K562 (cell line): ENCODE measurements around the gene CEBPE. TPM values are rescaled to one million over a fixed set of nuclear protein-coding genes. Genes with fewer than 3 reads are reported as not detected.

Experiments used
- KDM5B ChIP-seq: fragments of 200-600 bp; sonication (generic); IDR thresholded peaks from 2 replicates; pipeline ENCODE4 v1.6.1; 2012; ENCODE audit warnings: low read depth, mild to moderate bottlenecking, moderate library complexity, low read length, control low read depth, inconsistent platforms; ENCODE audit not compliant: insufficient replicate concordance
- MAFF ChIP-seq: IDR thresholded peaks from 2 replicates; pipeline ENCODE4 v1.6.1; 2012; ENCODE audit warnings: low read length, improper control_type of control experiment
- NCOA1 ChIP-seq: fragments of 450-650 bp; IDR thresholded peaks from 2 replicates; pipeline ENCODE4 v1.6.1; 2016; ENCODE audit warnings: low read depth
- NUFIP1 ChIP-seq: fragments of 450-650 bp; IDR thresholded peaks from 2 replicates; pipeline ENCODE4 v1.6.1; 2018; ENCODE audit not compliant: partially characterized antibody
- SIX5 ChIP-seq, 2 experiments: IDR thresholded peaks; 2 replicates each; pipeline ENCODE4 v1.6.1; 2011; ENCODE audit warnings: low read length in 2 of 2, borderline replicate concordance in 1 of 2, low read depth in 1 of 2, mild to moderate bottlenecking in 1 of 2, moderate library complexity in 1 of 2; ENCODE audit not compliant: insufficient read depth in 1 of 2
- SMARCA4 ChIP-seq: fragments of 450-650 bp; IDR thresholded peaks from 2 replicates; pipeline ENCODE4 v1.6.1; 2016
- TAL1 ChIP-seq: fragments of 450-650 bp; IDR thresholded peaks from 2 replicates; pipeline ENCODE4 v1.6.1; 2016; ENCODE audit warnings: mild to moderate bottlenecking
- TCF3 ChIP-seq: sonication (generic); formaldehyde crosslinking; IDR thresholded peaks from 2 replicates; pipeline ENCODE4 v1.4.0; 2020; ENCODE audit warnings: mild to moderate bottlenecking, missing genetic modification reagents
- ZNF586 ChIP-seq: fragments of 450-650 bp; formaldehyde crosslinking; conservative IDR thresholded peaks from 2 replicates; pipeline ENCODE4 v1.4.0; 2020; ENCODE audit warnings: mild to moderate bottlenecking, moderate library complexity
- ZNF644 ChIP-seq: fragments of 200-800 bp; sonication (Bioruptor generic); IDR thresholded peaks from 2 replicates; pipeline ENCODE4 v1.6.1; 2016; ENCODE audit warnings: low read depth, missing genetic modification characterization, missing compliant biosample characterization
- ZNF668 ChIP-seq: fragments of 250-450 bp; sonication (Bioruptor Pico); IDR thresholded peaks from 2 replicates; pipeline ENCODE4 v1.8.0; 2022; ENCODE audit warnings: mild to moderate bottlenecking, inconsistent platforms
- polyA plus RNA-seq, 8 experiments: library from polyadenylated mRNA; depleted of rRNA in 4 of 8; stranded (reverse) in 5 of 8; unstranded in 3 of 8; fragments of >200 nt; fragmentation: Nextera tagmentation in 2 of 8; fragmentation: Illumina TruSeq in 1 of 8; extraction: Ambion mirVana in 2 of 8; extraction: Trizol in 1 of 8; gene quantifications; 2 replicates each; pipeline versions ENCODE4 v1.2.1 to v1.2.3, GENCODE V29; 2011 to 2014; ENCODE audit warnings: inconsistent platforms in 1 of 8, missing spikeins in 1 of 8
- total RNA-seq, 7 experiments: library from RNA; depleted of rRNA in 6 of 7; stranded (reverse); fragments of >200 nt in 6 of 7; fragmentation: Illumina TruSeq in 2 of 7; extraction: Trizol in 2 of 7; gene quantifications; 2 replicates each; pipeline versions ENCODE4 v1.2.1 to v1.2.3, GENCODE V29; 2011 to 2021; ENCODE audit warnings: low replicate concordance in 1 of 7
- TF ChIP-seq, protein P1 (sequence below): sonication (generic); formaldehyde crosslinking; IDR thresholded peaks from 2 replicates; pipeline ENCODE4 v1.8.0; 2023; ENCODE audit warnings: mild to moderate bottlenecking, missing genetic modification reagents
- TF ChIP-seq, protein P2 (sequence below): fragments of 450-650 bp; formaldehyde crosslinking; IDR thresholded peaks from 2 replicates; pipeline ENCODE4 v1.4.0; 2020; ENCODE audit warnings: mild to moderate bottlenecking
- TF ChIP-seq, protein P3 (sequence below): sonication (generic); formaldehyde crosslinking; IDR thresholded peaks from 2 replicates; pipeline ENCODE4 v1.8.1; 2023; ENCODE audit warnings: mild to moderate bottlenecking, missing genetic modification reagents
- TF ChIP-seq, protein P4 (sequence below): sonication (generic); formaldehyde crosslinking; IDR thresholded peaks from 2 replicates; pipeline ENCODE4 v1.8.1; 2023; ENCODE audit warnings: mild to moderate bottlenecking, missing genetic modification reagents
- TF ChIP-seq, protein P5 (sequence below): fragments of 450-650 bp; IDR thresholded peaks from 2 replicates; pipeline ENCODE4 v1.6.1; 2016; ENCODE audit warnings: borderline replicate concordance

CEBPE gene
- total and polyA plus RNA-seq, 9 of the 15 experiments (the other 6 are each of a cell fraction or from before 2014, with no cell fraction given) = 0.09 to 0.15 (median 0.13) TPM; not detected in 6

DNA sequence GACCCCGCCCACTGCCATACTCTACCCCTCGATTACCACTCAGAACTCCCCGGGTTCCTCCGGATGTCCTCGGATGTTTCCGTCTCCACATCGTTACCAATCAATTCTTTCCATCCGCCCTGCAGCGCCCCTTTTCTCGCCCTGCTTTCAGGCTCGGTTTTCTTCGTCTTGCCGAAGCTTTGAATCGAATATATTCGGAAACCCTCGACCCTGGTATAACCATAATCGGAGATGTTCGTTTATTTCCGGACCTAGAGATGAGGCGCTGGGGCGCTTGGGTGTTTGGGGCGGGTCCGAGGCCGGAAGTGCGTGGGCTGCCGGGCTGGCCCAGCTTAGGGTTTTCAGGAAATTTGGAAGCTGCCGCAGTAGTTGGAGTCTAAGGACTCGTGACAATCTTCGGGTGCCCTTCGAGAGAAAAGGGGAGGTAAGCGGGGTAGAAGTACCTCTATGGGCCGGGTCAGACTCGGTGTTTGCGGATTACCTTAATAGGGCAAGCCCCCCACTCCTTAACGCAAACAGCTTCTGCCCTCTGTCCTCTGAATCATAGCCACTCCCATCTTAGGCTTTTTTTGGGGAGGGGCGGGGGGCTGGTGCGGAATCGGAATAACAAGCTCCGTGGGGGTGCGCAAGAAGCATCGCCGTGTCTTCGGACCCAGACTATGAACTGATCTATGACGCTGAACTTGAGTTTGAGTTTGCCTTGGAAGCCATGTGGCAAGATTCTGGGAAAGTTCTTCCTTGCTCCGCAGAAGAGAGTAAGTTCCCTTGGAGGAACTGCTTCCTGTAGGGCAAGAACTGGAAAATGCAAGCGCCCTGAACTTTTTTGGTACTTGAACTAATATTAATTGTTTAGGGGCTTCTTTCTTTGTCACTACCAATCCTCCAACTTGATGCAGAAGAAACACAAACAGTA lies 23.6 kb downstream of the CEBPE start, which contains the start of gene C14orf119 (continued):
- TF ChIP-seq, protein P1, sequence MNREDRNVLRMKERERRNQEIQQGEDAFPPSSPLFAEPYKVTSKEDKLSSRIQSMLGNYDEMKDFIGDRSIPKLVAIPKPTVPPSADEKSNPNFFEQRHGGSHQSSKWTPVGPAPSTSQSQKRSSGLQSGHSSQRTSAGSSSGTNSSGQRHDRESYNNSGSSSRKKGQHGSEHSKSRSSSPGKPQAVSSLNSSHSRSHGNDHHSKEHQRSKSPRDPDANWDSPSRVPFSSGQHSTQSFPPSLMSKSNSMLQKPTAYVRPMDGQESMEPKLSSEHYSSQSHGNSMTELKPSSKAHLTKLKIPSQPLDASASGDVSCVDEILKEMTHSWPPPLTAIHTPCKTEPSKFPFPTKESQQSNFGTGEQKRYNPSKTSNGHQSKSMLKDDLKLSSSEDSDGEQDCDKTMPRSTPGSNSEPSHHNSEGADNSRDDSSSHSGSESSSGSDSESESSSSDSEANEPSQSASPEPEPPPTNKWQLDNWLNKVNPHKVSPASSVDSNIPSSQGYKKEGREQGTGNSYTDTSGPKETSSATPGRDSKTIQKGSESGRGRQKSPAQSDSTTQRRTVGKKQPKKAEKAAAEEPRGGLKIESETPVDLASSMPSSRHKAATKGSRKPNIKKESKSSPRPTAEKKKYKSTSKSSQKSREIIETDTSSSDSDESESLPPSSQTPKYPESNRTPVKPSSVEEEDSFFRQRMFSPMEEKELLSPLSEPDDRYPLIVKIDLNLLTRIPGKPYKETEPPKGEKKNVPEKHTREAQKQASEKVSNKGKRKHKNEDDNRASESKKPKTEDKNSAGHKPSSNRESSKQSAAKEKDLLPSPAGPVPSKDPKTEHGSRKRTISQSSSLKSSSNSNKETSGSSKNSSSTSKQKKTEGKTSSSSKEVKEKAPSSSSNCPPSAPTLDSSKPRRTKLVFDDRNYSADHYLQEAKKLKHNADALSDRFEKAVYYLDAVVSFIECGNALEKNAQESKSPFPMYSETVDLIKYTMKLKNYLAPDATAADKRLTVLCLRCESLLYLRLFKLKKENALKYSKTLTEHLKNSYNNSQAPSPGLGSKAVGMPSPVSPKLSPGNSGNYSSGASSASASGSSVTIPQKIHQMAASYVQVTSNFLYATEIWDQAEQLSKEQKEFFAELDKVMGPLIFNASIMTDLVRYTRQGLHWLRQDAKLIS (CRISPR knock-in tag) = no peak
- TF ChIP-seq, protein P2, sequence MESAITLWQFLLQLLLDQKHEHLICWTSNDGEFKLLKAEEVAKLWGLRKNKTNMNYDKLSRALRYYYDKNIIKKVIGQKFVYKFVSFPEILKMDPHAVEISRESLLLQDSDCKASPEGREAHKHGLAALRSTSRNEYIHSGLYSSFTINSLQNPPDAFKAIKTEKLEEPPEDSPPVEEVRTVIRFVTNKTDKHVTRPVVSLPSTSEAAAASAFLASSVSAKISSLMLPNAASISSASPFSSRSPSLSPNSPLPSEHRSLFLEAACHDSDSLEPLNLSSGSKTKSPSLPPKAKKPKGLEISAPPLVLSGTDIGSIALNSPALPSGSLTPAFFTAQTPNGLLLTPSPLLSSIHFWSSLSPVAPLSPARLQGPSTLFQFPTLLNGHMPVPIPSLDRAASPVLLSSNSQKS (CRISPR knock-in tag) = no peak
- TF ChIP-seq MAFF (no peak), TAL1 (no peak), ZNF644 (tag) (no peak), ZNF668 (CRISPR knock-in tag) (no peak), ZNF586 (CRISPR knock-in tag) (no peak), TCF3 (CRISPR knock-in tag) (peak; percentile 19; the same call in 1 of the 2 replicates), SMARCA4 (peak; percentile 57), NUFIP1 (no peak), SIX5 (IDR thresholded peaks at IDR 0.05; ENCODE audit: borderline replicate concordance in 1 of 2, insufficient read depth in 1 of 2, low read depth in 1 of 2, low read length in 2 of 2) (no peak), KDM5B (peak; percentile 64), NCOA1 (no peak; the same call in 1 of the 2 replicates)
- TF ChIP-seq, protein P3, sequence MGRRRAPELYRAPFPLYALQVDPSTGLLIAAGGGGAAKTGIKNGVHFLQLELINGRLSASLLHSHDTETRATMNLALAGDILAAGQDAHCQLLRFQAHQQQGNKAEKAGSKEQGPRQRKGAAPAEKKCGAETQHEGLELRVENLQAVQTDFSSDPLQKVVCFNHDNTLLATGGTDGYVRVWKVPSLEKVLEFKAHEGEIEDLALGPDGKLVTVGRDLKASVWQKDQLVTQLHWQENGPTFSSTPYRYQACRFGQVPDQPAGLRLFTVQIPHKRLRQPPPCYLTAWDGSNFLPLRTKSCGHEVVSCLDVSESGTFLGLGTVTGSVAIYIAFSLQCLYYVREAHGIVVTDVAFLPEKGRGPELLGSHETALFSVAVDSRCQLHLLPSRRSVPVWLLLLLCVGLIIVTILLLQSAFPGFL = no peak
- TF ChIP-seq, protein P4, sequence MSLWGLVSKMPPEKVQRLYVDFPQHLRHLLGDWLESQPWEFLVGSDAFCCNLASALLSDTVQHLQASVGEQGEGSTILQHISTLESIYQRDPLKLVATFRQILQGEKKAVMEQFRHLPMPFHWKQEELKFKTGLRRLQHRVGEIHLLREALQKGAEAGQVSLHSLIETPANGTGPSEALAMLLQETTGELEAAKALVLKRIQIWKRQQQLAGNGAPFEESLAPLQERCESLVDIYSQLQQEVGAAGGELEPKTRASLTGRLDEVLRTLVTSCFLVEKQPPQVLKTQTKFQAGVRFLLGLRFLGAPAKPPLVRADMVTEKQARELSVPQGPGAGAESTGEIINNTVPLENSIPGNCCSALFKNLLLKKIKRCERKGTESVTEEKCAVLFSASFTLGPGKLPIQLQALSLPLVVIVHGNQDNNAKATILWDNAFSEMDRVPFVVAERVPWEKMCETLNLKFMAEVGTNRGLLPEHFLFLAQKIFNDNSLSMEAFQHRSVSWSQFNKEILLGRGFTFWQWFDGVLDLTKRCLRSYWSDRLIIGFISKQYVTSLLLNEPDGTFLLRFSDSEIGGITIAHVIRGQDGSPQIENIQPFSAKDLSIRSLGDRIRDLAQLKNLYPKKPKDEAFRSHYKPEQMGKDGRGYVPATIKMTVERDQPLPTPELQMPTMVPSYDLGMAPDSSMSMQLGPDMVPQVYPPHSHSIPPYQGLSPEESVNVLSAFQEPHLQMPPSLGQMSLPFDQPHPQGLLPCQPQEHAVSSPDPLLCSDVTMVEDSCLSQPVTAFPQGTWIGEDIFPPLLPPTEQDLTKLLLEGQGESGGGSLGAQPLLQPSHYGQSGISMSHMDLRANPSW (CRISPR knock-in tag) = no peak; the same call in 1 of the 2 replicates
- TF ChIP-seq, protein P5, sequence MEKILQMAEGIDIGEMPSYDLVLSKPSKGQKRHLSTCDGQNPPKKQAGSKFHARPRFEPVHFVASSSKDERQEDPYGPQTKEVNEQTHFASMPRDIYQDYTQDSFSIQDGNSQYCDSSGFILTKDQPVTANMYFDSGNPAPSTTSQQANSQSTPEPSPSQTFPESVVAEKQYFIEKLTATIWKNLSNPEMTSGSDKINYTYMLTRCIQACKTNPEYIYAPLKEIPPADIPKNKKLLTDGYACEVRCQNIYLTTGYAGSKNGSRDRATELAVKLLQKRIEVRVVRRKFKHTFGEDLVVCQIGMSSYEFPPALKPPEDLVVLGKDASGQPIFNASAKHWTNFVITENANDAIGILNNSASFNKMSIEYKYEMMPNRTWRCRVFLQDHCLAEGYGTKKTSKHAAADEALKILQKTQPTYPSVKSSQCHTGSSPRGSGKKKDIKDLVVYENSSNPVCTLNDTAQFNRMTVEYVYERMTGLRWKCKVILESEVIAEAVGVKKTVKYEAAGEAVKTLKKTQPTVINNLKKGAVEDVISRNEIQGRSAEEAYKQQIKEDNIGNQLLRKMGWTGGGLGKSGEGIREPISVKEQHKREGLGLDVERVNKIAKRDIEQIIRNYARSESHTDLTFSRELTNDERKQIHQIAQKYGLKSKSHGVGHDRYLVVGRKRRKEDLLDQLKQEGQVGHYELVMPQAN = peak; percentile 90
